Ectodermal cell (in vitro differentiated cells): ENCODE results near the gene AKAP11.
A peak's percentile ranks its signal among the peaks of the same experiment; 100 is the strongest.

Experiments used
- H3K27ac ChIP-seq: 2 replicates; pipeline ENCODE4 v1.7.0; 2013; ENCODE audit warnings: mild to moderate bottlenecking, low read depth, low read length; ENCODE audit not compliant: insufficient read depth, poor library complexity, severe bottlenecking
- H3K27me3 ChIP-seq: 2 replicates; pipeline ENCODE4 v1.7.0; 2013; ENCODE audit warnings: mild to moderate bottlenecking, low read length; ENCODE audit not compliant: insufficient read depth, control insufficient read depth, poor library complexity, severe bottlenecking
- H3K36me3 ChIP-seq: one replicate; pipeline ENCODE4 v1.7.0; 2013; ENCODE audit warnings: low read length; ENCODE audit not compliant: control insufficient read depth, insufficient read depth
- H3K4me1 ChIP-seq: one replicate; pipeline ENCODE4 v1.7.0; 2013; ENCODE audit warnings: low read length; ENCODE audit not compliant: control insufficient read depth, insufficient read depth
- H3K4me3 ChIP-seq: 2 replicates; pipeline ENCODE4 v1.7.0; 2013; ENCODE audit warnings: low read depth, low read length, control low read depth; ENCODE audit not compliant: insufficient read depth
- H3K9me3 ChIP-seq: 2 replicates; pipeline ENCODE4 v1.7.0; 2013; ENCODE audit warnings: mild to moderate bottlenecking, low read length, moderate library complexity; ENCODE audit not compliant: control insufficient read depth
- WGBS, 2 experiments: methylation state at CpG; one replicate each; pipeline ENCODE4 v1.1.7; 2013; ENCODE audit warnings: missing lambda C conversion rate in 2 of 2; 5-methylcytosine and 5-hydroxymethylcytosine counted together

AKAP11 gene

GRCh38 chr13:42239644-42240043 is 32.3 kb upstream of the AKAP11 start:
- Histone ChIP-seq H3K27me3 (no peaks in the 10 kb centered on the region), H3K4me3 (no peak overlapping the region), H3K36me3 (no peaks in the 10 kb centered on the region), H3K9me3 (no peaks in the 10 kb centered on the region), H3K4me1 (no peaks in the 10 kb centered on the region), H3K27ac (no peak overlapping the region)

GRCh38 chr13:42246541-42246940 is 25.4 kb upstream of the AKAP11 start:
- Histone ChIP-seq H3K27ac (no peak overlapping the region), H3K36me3 (no peaks in the 10 kb centered on the region), H3K9me3 (no peaks in the 10 kb centered on the region), H3K27me3 (no peaks in the 10 kb centered on the region), H3K4me3 (no peak overlapping the region), H3K4me1 (no peaks in the 10 kb centered on the region)
- 91 to 95% methylated on average over 7 to 8 of the region's 8 CpGs for WGBS, 2 experiments

- 92% methylated on average over 2 of the region's 2 CpGs for WGBS, 2 experiments
- H3K4me1 ChIP-seq = no peaks in the 10 kb centered on the region
- H3K27ac ChIP-seq = no peak overlapping the region
- H3K27me3 ChIP-seq = no peaks in the 10 kb centered on the region
- H3K36me3 ChIP-seq = no peaks in the 10 kb centered on the region
- H3K9me3 ChIP-seq = no peaks in the 10 kb centered on the region
- no peak overlapping the region for H3K4me3 ChIP-seq
Observed at GRCh38 chr13:42247883-42248282, 24.1 kb upstream of the AKAP11 start.

GRCh38 chr13:42255886-42256285 is 16.1 kb upstream of the AKAP11 start:
- Histone ChIP-seq H3K4me3 (no peak overlapping the region), H3K9me3 (no peaks in the 10 kb centered on the region), H3K27me3 (no peaks in the 10 kb centered on the region), H3K4me1 (no peaks in the 10 kb centered on the region), H3K36me3 (no peaks in the 10 kb centered on the region), H3K27ac (no peak overlapping the region)
- WGBS, 2 experiments = 94 to 95% methylated on average over 5 of the region's 5 CpGs

GRCh38 chr13:42258747-42259146 is 13.2 kb upstream of the AKAP11 start:
- Histone ChIP-seq H3K27me3 (no peaks in the 10 kb centered on the region), H3K36me3 (no peaks in the 10 kb centered on the region), H3K27ac (no peak overlapping the region), H3K4me1 (no peaks in the 10 kb centered on the region), H3K9me3 (no peaks in the 10 kb centered on the region), H3K4me3 (no peak overlapping the region)
- WGBS, 2 experiments = 76 to 84% methylated on average over 5 of the region's 5 CpGs

GRCh38 chr13:42259515-42259914 is 12.4 kb upstream of the AKAP11 start:
- no peaks in the 10 kb centered on the region for H3K9me3 ChIP-seq
- 88 to 97% methylated on average over 4 of the region's 4 CpGs for WGBS, 2 experiments
- no peaks in the 10 kb centered on the region for H3K4me1 ChIP-seq
- no peaks in the 10 kb centered on the region for H3K36me3 ChIP-seq
- H3K4me3 ChIP-seq = no peak overlapping the region
- H3K27ac ChIP-seq = no peak overlapping the region
- no peaks in the 10 kb centered on the region for H3K27me3 ChIP-seq

- 96 to 97% methylated on average over 8 of the region's 8 CpGs for WGBS, 2 experiments
- Histone ChIP-seq H3K36me3 (no peaks in the 10 kb centered on the region), H3K27me3 (no peaks in the 10 kb centered on the region), H3K9me3 (no peaks in the 10 kb centered on the region), H3K4me1 (no peaks in the 10 kb centered on the region), H3K4me3 (no peak overlapping the region), H3K27ac (no peak overlapping the region)
Observed at GRCh38 chr13:42260903-42261654, 10.9 kb upstream of the AKAP11 start.

- Histone ChIP-seq H3K27ac (no peak overlapping the region), H3K9me3 (no peaks in the 10 kb centered on the region), H3K4me3 (no peak overlapping the region), H3K36me3 (no peaks in the 10 kb centered on the region), H3K4me1 (no peaks in the 10 kb centered on the region), H3K27me3 (no peaks in the 10 kb centered on the region)
- WGBS, 2 experiments = 83 to 94% methylated on average over 2 to 3 of the region's 3 CpGs
Observed at GRCh38 chr13:42266473-42266872, 5.5 kb upstream of the AKAP11 start.

- Histone ChIP-seq H3K27ac (no peak overlapping the region), H3K4me1 (peaks cover 11% of the 10 kb centered on the region), H3K36me3 (no peaks in the 10 kb centered on the region), H3K27me3 (no peaks in the 10 kb centered on the region), H3K9me3 (no peaks in the 10 kb centered on the region), H3K4me3 (peak overlapping the region; percentile 75)
- 91 to 95% methylated on average over 6 of the region's 6 CpGs for WGBS, 2 experiments
Observed at GRCh38 chr13:42270160-42270856, 1.6 kb upstream of the AKAP11 start.

- Histone ChIP-seq H3K27me3 (no peaks in the 10 kb centered on the region), H3K4me3 (peak overlapping the region; percentile 75), H3K36me3 (no peaks in the 10 kb centered on the region), H3K27ac (no peak overlapping the region), H3K9me3 (no peaks in the 10 kb centered on the region), H3K4me1 (peaks cover 11% of the 10 kb centered on the region)
- WGBS, 2 experiments = 85 to 86% methylated on average over 6 of the region's 6 CpGs
Observed at GRCh38 chr13:42270857-42271215, 1.1 kb upstream of the AKAP11 start.
